Colonic mucosa (tissue), 4 donors: ENCODE measurements around the gene PPM1J. TPM values are rescaled to one million over a fixed set of nuclear protein-coding genes. Genes with fewer than 3 reads are reported as not detected.

Experiments used
- DNase-seq: peaks from one replicate; pipeline ENCODE4 v3.0.0-alpha.2; 2020
- H3K27ac ChIP-seq: fragments of 200-600 bp; one replicate; pipeline ENCODE4 v1.8.0; 2021
- H3K27me3 ChIP-seq: fragments of 200-600 bp; one replicate; pipeline ENCODE4 v1.8.0; 2021
- H3K36me3 ChIP-seq: fragments of 200-600 bp; one replicate; pipeline ENCODE4 v1.8.0; 2021
- H3K4me1 ChIP-seq: fragments of 200-600 bp; one replicate; pipeline ENCODE4 v1.8.0; 2021; ENCODE audit warnings: mild to moderate bottlenecking
- H3K4me3 ChIP-seq: fragments of 200-600 bp; one replicate; pipeline ENCODE4 v1.8.0; 2021
- H3K9ac ChIP-seq, 2 donors: one replicate each; pipeline ENCODE4 v1.7.0; 2013; ENCODE audit warnings: control low read depth in 2 of 2, low read depth in 2 of 2, low read length in 2 of 2
- H3K9me3 ChIP-seq: fragments of 200-600 bp; one replicate; pipeline ENCODE4 v1.8.0; 2021
- intact Hi-C: fragments of 100-400 bp; cut with DNase I; formaldehyde crosslinking; loops from one replicate; pipeline ENCODE4 v1.14.1; 2022
- total RNA-seq, 2 donors: library from RNA; stranded (reverse); fragmentation: NEBNext Ultra II Directional in 1 of 2; extraction: Animal tissue kit (Norgen Biotek cat#: 25700) in 1 of 2; gene quantifications; one replicate each; pipeline ENCODE4 v1.2.1, GENCODE V29; 2021
- TF ChIP-seq, protein P1 (sequence below): fragments of 200-600 bp; IDR thresholded peaks from one replicate; pipeline ENCODE4 v1.8.0; 2022; ENCODE audit warnings: antibody characterized with exemption, mild to moderate bottlenecking
- donor health status: healthy.
- donor health status: DM: no; HTN: no; CAD: no.
- donor health status: DM: no; HTN: no; CAD: no.

PPM1J gene
- total RNA-seq, 2 donors from 2014 or later, result 0.80 to 1.0 TPM

DNA sequence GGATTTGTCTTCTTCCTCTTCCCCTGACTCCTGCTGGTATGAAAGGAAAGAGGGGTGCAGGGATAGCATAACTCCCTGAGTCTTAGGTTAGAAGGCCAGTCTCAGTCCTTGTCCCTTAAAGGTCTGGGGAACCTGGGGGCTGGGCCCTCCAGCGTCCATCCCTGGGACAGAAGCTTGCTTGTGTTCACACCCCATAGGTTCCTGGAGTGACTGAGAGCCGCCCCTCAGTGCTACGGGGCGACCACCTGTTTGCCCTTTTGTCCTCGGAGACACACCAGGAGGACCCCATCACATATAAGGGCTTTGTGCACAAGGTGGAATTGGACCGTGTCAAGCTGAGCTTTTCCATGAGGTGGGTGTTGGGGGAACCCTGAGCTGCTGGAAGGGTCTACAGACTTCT, 21.3 kb downstream of the PPM1J start:
- TF ChIP-seq, protein P1, sequence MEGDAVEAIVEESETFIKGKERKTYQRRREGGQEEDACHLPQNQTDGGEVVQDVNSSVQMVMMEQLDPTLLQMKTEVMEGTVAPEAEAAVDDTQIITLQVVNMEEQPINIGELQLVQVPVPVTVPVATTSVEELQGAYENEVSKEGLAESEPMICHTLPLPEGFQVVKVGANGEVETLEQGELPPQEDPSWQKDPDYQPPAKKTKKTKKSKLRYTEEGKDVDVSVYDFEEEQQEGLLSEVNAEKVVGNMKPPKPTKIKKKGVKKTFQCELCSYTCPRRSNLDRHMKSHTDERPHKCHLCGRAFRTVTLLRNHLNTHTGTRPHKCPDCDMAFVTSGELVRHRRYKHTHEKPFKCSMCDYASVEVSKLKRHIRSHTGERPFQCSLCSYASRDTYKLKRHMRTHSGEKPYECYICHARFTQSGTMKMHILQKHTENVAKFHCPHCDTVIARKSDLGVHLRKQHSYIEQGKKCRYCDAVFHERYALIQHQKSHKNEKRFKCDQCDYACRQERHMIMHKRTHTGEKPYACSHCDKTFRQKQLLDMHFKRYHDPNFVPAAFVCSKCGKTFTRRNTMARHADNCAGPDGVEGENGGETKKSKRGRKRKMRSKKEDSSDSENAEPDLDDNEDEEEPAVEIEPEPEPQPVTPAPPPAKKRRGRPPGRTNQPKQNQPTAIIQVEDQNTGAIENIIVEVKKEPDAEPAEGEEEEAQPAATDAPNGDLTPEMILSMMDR, result no peak
- Histone ChIP-seq H3K27ac (no peak overlapping the region), H3K9ac (no peak overlapping the region), H3K9me3 (no peaks in the 10 kb centered on the region), H3K36me3 (no peaks in the 10 kb centered on the region), H3K27me3 (no peaks in the 10 kb centered on the region), H3K4me3 (no peak overlapping the region), H3K4me1 (no peaks in the 10 kb centered on the region)
- intact Hi-C loops, result no loop called here
- no peak for DNase-seq

DNA sequence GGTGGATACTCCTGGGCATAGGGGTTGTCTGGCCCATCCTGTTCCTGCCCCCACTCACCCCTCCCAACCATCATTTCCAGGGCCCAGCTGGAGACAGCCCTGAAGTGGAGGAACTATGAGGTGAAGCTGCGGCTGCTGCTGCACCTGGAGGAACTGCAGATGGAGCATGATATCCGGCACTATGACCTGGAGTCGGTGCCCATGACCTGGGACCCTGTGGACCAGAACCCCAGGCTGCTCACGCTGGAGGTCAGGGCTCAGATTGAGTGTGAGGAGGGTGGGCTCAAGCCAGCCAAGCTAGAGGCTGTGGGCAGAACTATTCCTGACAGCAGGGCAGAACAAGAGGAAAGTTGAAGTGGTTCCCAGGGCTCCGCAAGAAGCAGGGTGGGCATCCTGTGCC, 22.5 kb downstream of the PPM1J start:
- Histone ChIP-seq H3K4me1 (no peaks in the 10 kb centered on the region), H3K27me3 (no peaks in the 10 kb centered on the region), H3K9me3 (no peaks in the 10 kb centered on the region), H3K36me3 (no peaks in the 10 kb centered on the region), H3K9ac (no peak overlapping the region), H3K27ac (no peak overlapping the region), H3K4me3 (no peak overlapping the region)
- DNase-seq, result no peak
- TF ChIP-seq, protein P1, result no peak
- intact Hi-C loops, result no loop called here

DNA sequence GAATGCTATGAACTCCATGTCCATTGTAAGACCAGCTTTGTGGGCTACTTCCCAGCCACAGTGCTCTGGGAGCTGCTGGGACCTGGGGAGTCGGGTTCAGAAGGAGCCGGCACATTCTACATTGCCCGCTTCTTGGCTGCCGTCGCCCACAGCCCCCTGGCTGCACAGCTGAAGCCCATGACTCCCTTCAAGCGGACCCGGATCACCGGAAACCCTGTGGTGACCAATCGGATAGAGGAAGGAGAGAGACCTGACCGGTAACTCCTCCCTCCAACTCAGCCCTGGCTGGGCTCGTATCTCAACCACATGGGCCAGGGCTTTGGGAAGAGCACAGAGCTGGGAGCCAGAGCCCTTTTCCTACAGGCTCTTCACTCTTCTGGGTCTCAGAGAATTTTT, 25.3 kb downstream of the PPM1J start:
- Histone ChIP-seq H3K9ac (no peak overlapping the region), H3K4me1 (no peaks in the 10 kb centered on the region), H3K9me3 (no peaks in the 10 kb centered on the region), H3K4me3 (no peak overlapping the region), H3K36me3 (no peaks in the 10 kb centered on the region), H3K27ac (no peak overlapping the region), H3K27me3 (no peaks in the 10 kb centered on the region)
- no peak for DNase-seq
- TF ChIP-seq, protein P1, result no peak
- intact Hi-C loops, result no loop called here

GRCh38 chr1:112689196-112689841, 25.8 kb downstream of the PPM1J start:
- TF ChIP-seq, protein P1, result no peak
- intact Hi-C loops, result no loop called here
- no peaks in the 10 kb centered on the region for H3K9me3 ChIP-seq
- H3K27ac ChIP-seq, result no peak overlapping the region
- no peaks in the 10 kb centered on the region for H3K36me3 ChIP-seq
- no peaks in the 10 kb centered on the region for H3K4me1 ChIP-seq
- H3K9ac ChIP-seq, result no peak overlapping the region
- no peak overlapping the region for H3K4me3 ChIP-seq
- no peaks in the 10 kb centered on the region for H3K27me3 ChIP-seq
- no peak for DNase-seq

- TF ChIP-seq, protein P1, result no peak
- Histone ChIP-seq H3K4me3 (no peak overlapping the region), H3K27ac (no peak overlapping the region), H3K9me3 (no peaks in the 10 kb centered on the region), H3K36me3 (no peaks in the 10 kb centered on the region), H3K27me3 (no peaks in the 10 kb centered on the region), H3K4me1 (no peaks in the 10 kb centered on the region), H3K9ac (no peak overlapping the region)
- intact Hi-C loops, result no loop called here
- DNase-seq, result no peak
Measured at GRCh38 chr1:112688781-112689193, 26.3 kb downstream of the PPM1J start.
